IPS-NIHi11 (cell line): ENCODE data around the gene TGM6.

Experiments used
- DNase-seq: peaks from one replicate; pipeline ENCODE4 v3.0.0; 2012; ENCODE audit warnings: mixed read lengths, low spot score

Gene TGM6

DNA sequence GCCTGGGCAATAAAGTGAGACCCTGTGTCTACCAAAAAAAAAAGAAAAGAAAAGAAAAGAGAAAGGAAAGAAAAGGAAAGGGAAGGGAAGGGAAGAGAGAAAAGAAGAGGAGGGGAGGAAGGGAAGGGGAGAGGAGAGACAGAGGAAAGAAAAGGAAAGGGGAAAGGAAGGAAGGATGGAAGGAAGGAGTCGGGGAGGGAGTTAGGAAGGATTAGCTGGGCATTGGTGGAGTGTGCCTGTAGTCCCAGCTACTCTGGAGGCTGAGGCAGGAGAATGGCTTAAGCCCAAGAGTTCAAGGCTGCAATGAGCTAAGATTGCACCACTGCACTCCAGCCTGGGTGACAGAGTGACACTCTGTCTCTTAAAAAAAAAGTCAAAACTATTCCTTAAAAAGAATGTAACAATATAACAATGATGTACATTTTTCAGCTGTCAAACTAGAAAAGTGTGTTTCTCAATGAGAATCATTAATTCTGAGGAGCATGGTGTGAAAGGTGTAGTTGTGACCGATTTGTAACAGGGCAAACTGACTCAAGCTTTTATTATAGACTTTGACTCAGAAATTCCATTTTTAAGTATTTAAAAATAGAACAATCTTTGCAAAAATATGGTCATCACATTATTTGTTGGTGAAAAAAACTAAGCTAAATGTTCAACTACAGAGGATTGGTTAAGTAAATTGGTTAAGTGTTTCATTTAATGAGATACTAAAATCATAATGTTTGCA, 75.2 kb downstream of the TGM6 start:
- DNase-seq = no peak

DNA sequence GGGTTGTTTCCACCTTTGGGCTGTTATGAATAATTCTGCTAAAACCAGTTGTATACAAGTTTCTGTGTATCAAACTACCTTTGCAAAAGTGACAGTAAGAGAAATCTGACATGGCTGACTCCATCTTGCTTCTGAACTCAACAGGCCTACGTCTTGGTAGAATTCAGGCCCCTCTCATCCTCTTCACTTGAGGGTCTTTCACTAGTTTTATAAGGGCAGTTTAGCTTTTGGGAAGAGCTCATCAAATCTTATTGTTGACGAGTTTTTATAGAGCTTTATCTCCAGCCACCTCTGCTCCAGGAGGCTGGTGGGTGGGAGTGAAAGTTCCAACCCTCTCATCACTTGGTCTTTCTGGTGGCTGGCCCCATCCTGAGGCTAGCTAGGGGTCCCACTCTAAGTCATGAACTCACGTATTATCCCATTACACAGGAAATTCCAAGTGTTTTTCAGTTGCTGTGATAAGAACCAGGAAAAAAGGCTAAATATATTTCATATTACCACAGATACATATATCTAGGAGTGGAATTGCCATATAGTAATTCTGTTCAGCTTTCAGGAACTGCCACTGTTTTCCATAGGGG, 78.3 kb downstream of the TGM6 start:
- DNase-seq = no peak

DNA sequence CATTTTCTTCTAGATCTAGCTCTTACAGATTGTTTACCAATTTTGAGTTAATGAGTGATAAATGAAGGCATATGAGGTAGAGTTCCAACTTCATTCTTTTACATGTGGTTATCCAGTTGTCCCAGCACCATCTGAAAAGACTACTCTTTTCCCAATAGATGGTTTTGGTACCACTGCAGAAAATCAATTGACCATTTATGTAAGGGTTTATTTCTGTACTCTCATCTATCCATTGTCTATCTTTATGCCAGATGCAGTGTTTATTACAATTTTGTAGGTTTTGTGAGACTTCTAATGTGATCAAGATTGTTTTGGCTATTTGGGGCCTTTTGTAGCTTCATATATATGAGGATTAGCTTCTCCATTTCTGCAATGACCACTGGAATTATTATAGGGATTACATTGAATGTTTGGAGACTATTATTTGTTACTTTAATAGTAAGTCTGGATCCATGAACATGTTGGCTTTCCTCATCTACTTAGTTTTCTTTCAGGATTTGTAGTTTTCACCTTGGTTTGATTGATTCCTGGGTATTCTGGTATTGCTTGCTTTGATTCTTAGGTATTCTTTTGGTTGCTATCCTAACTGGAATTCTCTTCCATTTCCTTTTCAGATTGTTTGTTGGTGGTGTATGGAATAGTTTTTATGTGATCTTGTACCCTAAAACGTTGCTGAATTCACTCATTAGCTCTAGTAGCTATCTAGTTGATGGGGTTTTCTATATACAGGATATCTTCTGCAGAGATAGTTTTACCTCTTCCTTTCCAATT, 79.5 kb downstream of the TGM6 start:
- DNase-seq = no peak

DNA sequence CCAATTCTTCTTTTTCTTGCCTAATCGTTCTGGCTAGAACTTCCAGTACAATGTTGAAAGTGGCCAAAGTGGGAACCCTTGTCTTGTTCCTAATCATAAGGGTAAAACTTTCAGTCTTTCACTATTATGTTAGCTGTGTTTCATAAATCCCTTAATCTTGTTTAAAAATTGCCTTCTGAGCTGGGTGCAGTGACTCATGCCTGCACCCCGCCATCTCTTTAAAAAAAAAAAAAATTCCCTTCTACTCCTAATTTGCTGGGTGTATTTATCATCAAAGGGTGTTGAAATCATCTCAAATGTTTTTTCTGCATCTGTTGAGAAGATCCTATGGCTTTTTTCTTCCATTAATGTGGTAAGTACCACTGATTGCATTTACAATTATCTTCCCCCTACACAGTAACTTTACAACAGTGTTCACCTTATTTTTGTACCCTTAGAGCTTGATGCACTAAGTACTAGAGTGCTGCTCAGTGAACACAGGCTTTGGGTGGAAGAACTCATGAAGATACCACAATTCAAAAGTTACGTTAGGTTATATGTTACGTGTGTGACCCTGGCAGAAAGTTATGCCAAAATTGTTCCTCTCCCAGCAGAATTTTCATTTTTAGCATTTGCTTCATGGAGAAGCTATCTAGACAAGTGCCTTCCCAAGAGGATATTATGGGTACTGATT, 80.2 kb downstream of the TGM6 start:
- no peak for DNase-seq

DNA sequence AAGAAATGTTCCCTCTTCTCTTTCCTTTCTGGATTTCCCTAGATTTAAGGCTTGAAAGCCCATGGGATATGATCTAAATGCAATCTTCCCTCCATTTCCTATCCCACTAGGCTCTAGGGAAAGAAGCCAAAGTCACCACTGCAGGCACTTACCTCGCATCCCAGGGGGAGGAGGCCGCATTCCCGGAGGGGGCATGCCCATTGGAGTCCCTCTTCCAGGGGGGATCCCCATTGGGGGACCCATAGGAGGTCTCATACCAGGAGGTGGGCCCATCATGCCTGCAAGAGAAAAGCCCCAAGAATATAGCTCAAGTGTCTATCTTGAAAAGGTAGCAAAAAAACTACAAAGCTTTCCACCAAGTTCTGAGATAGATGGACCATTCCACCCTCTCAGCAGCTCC, 81.8 kb downstream of the TGM6 start:
- DNase-seq = no peak

DNA sequence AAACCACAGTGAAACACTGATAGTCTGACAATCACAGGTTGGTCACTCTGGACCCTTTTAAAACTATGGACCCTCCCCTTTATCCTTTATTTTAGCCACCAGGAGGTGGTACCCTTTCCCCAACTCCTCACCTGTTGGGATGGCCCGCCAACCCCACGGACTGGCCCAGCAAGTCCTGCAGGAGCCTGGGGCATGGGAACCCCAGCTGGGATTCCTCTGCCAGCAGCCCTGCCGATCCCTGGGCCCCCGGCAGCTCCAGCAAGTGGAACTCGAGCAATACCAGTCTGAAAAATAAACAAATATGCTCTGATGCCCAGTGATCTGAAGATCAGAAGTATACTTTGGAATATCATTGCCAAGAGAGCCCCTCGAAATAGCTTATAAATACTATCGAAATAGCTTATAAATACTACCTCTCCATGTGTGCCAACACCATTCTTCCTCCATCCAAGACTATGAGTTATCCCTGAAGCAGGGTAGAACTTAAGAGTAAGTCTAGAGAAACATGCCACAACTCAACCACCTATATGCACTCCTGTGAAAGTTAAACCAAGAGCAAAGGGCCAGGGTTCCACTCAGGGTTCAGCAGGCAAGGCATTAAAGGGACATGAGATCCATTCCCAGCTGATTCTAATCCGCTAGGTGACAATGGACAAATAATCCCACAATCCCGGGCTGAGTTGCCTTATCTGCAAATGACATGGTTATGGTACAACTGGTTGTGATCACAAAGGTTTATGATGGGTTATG, 83.1 kb downstream of the TGM6 start:
- no peak for DNase-seq

DNA sequence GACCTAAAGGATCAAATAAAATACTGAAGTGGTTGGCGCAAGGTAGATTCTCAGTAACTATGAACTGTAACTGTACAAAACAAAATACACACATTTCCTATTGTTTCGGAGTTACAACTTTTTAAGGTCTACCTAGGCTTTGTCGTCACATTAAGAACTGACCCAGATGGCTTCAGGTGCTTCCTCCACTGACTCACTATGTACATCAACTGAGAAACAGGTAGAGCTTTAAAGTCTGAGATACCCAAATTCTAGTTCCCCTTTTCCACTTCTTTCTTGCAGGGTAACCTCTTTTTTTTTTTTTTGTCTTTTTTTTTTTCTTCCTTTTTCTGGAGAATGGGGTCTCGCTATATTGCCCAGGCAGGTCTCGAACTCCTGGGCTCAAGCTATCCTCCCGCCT, 84.4 kb downstream of the TGM6 start:
- no peak for DNase-seq

DNA sequence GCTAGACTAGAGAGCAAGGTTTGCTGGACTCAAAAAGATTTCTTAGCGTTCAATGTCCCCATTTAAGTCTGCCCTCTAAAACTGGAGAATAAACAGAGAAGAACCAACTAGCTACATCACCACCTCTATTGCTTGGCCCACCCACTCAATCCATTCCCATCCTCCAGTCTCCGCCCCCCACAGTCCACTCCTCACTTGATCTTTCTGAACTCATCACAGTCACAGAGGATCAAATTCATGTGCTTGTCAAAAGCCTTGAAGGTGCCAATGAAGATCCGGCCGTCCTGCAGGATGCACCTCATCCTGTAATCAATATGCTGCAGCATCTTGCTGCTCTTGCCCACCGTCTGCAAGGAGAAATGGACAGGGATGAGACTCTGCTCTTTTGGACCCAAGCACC, 86.7 kb downstream of the TGM6 start:
- no peak for DNase-seq

DNA sequence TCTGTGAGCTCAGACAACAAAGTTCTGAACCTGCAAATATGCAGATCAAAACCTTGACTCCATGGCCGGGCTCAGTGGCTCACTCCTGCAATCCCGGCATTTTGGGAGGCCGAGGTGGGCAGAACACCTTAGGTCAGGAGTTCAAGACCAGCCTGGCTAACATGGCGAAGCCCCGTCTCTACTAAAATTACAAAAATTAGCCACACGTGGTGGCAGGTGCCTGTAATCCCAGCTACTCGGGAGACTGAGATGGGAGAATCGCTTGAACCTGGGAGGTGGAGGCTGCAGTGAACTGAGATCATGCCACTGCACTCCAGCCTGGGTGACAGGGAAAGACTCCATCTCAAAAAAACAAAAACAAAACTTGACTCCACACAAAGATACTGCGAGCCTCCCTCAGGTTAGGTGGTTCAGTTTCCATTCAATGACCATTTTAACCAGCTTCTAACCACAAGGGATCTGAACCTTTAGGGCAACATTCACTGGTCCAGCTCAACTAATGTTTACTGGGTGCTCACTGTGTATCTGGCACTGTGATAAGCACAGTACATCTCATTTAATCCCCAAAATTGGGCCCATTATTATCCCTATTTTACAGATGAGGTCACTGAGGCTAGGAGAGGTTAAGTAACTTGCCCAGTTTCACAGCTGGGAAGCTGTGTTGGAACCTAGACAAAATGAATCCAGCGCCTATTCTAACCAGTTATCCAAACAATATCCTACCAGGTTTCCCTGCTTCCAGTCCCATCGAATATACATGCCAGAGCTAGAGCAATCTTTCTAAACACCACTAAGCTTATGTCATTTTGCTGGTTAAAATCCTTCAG, 88.1 kb downstream of the TGM6 start:
- no peak for DNase-seq

DNA sequence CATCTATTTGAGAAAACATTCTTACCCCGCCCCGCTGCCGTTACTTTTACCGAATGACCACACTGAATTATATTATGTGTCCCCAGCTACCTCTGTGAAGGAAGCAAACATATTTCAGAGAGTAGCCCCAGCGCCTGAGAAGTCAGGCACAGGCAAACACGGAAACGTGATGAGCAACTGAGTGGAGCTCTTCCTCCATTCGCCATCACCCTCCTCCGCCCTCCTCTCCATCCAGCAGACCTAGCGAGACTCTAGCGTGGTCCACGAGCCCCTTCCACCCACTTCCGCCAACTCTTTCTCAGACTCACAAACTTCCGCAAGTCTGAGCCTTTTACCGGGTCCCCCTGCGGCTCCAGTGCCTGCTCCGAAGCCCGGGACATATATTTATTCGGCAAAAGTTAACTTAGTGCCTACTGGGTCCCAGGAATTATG, 89.3 kb downstream of the TGM6 start:
- DNase-seq = peak; percentile 59

DNA sequence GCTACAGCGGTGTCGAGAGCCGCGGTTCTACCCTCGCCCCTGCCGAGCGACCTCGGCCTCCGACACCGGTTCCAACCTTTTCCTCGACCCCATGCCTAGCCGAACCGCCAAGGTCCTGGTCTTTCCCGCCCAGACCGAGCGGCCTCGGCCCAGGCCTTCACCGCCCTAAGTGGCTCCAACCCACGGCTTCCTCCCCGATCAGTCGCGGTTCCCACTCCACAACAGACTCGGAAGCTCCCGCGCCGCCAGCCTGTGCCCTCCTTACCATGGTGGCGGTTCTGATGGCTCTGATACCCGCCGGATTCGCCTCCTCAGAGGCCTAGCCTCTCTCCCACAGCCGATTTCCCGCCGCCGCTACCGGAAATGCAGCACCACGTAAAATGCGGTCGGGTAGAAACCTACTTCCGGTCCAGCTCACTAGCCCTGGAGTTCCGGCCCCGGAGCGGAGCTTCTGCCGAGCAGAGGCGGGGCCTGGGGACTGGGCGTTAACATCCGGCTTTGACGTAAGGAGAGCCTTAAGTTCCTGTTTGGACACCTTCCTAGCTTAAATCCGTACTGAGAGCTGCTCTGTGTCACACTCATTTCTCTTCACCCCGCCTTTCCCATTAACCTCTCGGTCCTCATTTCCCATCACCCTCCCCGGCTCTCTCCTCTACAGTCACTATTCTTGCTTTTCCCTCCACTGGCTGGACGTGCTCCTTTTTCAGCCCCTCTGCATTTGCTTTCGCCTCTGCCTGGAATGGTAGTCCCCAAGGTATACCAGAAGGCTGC, 89.9 kb downstream of the TGM6 start, which contains the start of gene SNRPB:
Gene SNRPB, minus strand, starts transcription at position 367 of the 771 bp plus-strand sequence. Its CDS starts 99 bp downstream, at position 268.
- DNase-seq = peak; percentile 99

DNA sequence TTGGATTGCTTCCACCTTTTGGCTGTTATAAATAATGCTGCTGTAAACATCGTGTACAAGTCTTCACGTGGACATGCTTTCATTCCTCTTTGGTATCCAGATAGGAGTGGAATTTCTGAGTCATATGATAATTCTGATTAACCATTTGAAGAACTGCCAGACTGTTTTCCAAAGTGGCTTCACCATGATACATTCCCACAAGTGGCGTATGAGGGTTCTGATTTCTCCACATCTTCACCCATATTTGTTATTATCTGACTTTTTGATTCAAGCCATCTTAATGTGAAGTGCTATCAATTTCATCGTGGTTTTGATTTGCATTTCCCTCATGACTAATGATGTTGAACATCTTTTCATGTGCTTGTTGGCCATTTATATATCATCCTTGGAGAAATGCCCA, 92.8 kb downstream of the TGM6 start:
- DNase-seq = no peak

DNA sequence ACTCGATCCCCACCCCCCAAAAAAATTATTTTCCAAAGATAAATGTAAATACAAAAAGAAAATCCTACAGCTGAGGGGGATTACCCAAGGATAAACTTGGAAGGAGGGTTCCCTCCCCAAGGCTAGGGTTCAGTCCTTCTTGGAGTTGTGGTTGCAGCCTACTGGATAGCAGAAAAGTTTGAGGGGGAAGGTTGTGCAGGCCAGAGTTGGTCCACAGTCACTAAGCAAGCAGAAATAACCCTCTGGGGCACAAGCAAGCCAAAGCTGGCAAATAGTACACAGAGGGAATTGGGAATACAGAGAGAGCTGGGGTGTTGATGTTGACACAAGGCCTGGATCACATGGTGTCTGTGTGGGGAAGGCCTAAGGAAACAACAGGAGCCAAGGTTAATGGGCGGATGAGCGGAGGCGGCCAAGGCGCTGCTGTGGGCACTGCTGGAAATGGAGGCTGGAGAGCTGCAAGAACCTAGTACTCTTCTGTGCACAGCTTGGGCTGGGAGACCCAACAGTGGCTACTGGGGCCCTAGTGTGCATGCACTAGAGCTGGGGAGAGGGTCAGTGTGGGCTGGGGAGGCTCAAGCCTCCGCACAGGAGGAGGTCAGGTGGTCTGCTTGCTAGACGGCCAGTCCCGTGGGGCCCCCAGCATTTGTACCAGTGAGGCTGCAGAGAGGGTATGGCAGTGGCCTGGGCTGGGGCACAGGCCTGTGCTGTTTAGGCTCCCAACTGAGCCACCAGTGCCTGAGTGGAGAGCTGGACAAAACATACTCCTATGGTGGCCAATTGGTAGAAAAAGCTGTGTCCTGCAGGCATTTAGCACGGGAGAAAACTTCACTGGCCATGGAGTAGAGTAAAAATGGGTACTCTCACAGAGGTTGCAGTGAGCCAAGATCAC, 95.4 kb downstream of the TGM6 start:
- DNase-seq = no peak

DNA sequence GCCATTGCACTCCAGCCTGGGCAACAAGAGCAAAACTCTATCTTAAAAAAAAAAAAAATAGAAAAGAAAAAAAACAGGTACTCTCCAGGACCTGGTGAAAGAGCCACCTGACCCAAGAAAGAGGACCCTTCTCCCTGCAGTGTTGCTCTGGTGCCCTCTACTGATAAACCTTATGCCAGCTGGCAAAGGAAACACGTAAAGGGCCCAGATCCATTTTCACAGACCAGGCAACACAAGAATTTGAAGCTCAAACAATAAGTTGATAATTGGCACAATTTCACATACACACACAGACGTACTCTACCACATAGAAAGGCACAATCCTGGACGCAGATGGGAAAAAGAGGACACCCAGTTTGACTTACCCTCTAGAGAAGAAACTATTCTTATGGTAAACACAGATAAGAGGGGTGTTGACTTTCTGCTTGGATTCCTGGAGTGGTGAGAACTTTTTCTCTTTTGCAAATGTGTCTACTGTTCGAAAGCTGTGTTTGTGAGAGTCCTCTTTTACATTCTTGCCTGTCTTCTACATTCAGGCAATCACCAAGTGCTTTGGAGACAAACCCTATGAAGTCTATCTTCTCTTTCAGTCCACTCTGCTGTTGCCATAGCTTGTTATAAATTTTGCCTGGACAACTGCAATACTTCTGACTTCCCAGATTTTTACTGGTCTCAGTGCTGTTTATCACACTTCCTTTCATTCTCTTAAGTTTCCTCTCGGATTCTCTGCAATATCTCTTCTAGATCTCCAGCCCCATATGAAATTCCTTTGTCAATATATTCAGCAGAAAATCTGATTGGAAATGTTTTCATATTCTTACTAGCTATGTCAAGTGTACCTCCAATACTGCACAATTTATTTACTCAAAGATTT, 96.3 kb downstream of the TGM6 start:
- no peak for DNase-seq

DNA sequence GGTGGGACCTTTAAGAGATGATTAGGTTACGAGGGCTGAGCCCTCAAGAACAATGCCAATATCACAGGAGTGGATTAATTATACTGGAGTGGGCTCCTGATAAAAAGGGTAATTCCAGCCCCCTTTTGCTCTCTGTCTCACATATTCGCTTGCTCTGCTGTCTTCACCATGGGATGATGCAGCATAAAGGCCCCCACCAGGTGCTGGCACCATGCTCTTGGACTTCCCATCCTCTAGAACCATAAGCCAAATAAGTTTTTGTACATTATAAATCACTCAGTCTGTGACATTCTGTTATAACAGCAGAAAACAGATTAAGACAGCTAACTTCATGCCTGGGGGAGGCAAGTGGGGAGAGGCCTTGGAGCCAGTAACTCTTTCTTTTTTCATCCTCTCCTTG, 99.7 kb downstream of the TGM6 start:
- DNase-seq = no peak
